SJSA1 (cell line): Measurements from ENCODE around the gene NT5C2. TPM values are rescaled to one million over a fixed set of nuclear protein-coding genes. Genes with fewer than 3 reads are reported as not detected.

Experiments
- DNase-seq, 2 experiments: peaks; one replicate each; pipeline ENCODE4 v3.0.0-alpha.2; 2015 to 2020; ENCODE audit warnings: low spot score in 2 of 2, low read depth in 1 of 2
- H3K27ac ChIP-seq: fragments of 250-450 bp; sonication (Bioruptor Pico); 2 replicates; pipeline ENCODE4 v1.5.1; 2020; ENCODE audit warnings: mild to moderate bottlenecking, moderate library complexity
- H3K27me3 ChIP-seq: fragments of 250-450 bp; sonication (Bioruptor Pico); replicated peaks from 2 replicates; pipeline ENCODE4 v1.5.1; 2020; ENCODE audit warnings: mild to moderate bottlenecking, moderate library complexity
- H3K36me3 ChIP-seq: fragments of 250-450 bp; sonication (Bioruptor Pico); 2 replicates; pipeline ENCODE4 v1.5.1; 2020; ENCODE audit warnings: mild to moderate bottlenecking
- H3K4me1 ChIP-seq: fragments of 250-450 bp; sonication (Bioruptor Pico); replicated peaks from 2 replicates; pipeline ENCODE4 v1.6.1; 2021; ENCODE audit warnings: mild to moderate bottlenecking
- H3K4me3 ChIP-seq: fragments of 250-450 bp; sonication (Bioruptor Pico); 2 replicates; pipeline ENCODE4 v1.5.1; 2020; ENCODE audit warnings: mild to moderate bottlenecking
- H3K9me3 ChIP-seq: fragments of 250-450 bp; sonication (Bioruptor Pico); replicated peaks from 2 replicates; pipeline ENCODE4 v1.5.1; 2020; ENCODE audit warnings: mild to moderate bottlenecking
- total RNA-seq: library from RNA; depleted of rRNA; stranded (reverse); fragments of >200 nt; shearing (Covaris generic); gene quantifications from 2 replicates; pipeline ENCODE4 v1.2.3, GENCODE V29; 2014

NT5C2 gene
- total RNA-seq, 1 experiment from 2014 or later: 97.2 TPM

- no peaks in the 10 kb centered on the region for H3K27me3 ChIP-seq
- H3K4me1 ChIP-seq: no peaks in the 10 kb centered on the region
- H3K9me3 ChIP-seq: no peaks in the 10 kb centered on the region
- peaks cover 8% of the 10 kb centered on the region; the same call in 1 of the 2 replicates for H3K36me3 ChIP-seq
- no peak overlapping the region for H3K4me3 ChIP-seq
- no peak overlapping the region for H3K27ac ChIP-seq
- no peak for DNase-seq
Observed at GRCh38 chr10:103117247-103117646, 75.8 kb downstream of the NT5C2 start.

GRCh38 chr10:103114876-103115275 lies 78.2 kb downstream of the NT5C2 start:
- Histone ChIP-seq H3K36me3 (peaks cover 16% of the 10 kb centered on the region), H3K27ac (no peak overlapping the region), H3K9me3 (no peaks in the 10 kb centered on the region), H3K27me3 (no peaks in the 10 kb centered on the region), H3K4me3 (no peak overlapping the region), H3K4me1 (peaks cover 17% of the 10 kb centered on the region)
- DNase-seq: no peak

GRCh38 chr10:103111918-103112877 lies 80.9 kb downstream of the NT5C2 start:
- H3K27me3 ChIP-seq: no peaks in the 10 kb centered on the region
- no peak overlapping the region for H3K27ac ChIP-seq
- H3K4me3 ChIP-seq: no peak overlapping the region
- peaks cover 17% of the 10 kb centered on the region for H3K4me1 ChIP-seq
- H3K36me3 ChIP-seq: peaks cover 18% of the 10 kb centered on the region
- H3K9me3 ChIP-seq: no peaks in the 10 kb centered on the region
- no peak for DNase-seq

GRCh38 chr10:103111031-103111917 lies 81.8 kb downstream of the NT5C2 start:
- no peaks in the 10 kb centered on the region for H3K27me3 ChIP-seq
- no peaks in the 10 kb centered on the region for H3K9me3 ChIP-seq
- H3K27ac ChIP-seq: no peak overlapping the region
- DNase-seq: peak in 1 of 2 experiments; percentile 32
- H3K4me3 ChIP-seq: no peak overlapping the region
- H3K36me3 ChIP-seq: peaks cover 24% of the 10 kb centered on the region
- peaks cover 17% of the 10 kb centered on the region for H3K4me1 ChIP-seq

GRCh38 chr10:103110407-103110806 lies 82.7 kb downstream of the NT5C2 start:
- peaks cover 32% of the 10 kb centered on the region for H3K36me3 ChIP-seq
- no peak overlapping the region for H3K4me3 ChIP-seq
- H3K27me3 ChIP-seq: no peaks in the 10 kb centered on the region
- H3K27ac ChIP-seq: no peak overlapping the region
- peaks cover 17% of the 10 kb centered on the region for H3K4me1 ChIP-seq
- DNase-seq: no peak
- H3K9me3 ChIP-seq: no peaks in the 10 kb centered on the region

- Histone ChIP-seq H3K27ac (no peak overlapping the region), H3K9me3 (no peaks in the 10 kb centered on the region), H3K4me1 (peaks cover 17% of the 10 kb centered on the region), H3K27me3 (no peaks in the 10 kb centered on the region), H3K36me3 (peaks cover 31% of the 10 kb centered on the region), H3K4me3 (no peak overlapping the region)
- DNase-seq: no peak
Observed at GRCh38 chr10:103109821-103110220, 83.3 kb downstream of the NT5C2 start.

GRCh38 chr10:103106539-103106938 lies 86.5 kb downstream of the NT5C2 start:
- H3K9me3 ChIP-seq: no peaks in the 10 kb centered on the region
- no peak overlapping the region for H3K27ac ChIP-seq
- peaks cover 12% of the 10 kb centered on the region for H3K4me1 ChIP-seq

GRCh38 chr10:103105462-103105861 lies 87.6 kb downstream of the NT5C2 start:
- no peak for DNase-seq
- Histone ChIP-seq H3K9me3 (no peaks in the 10 kb centered on the region), H3K36me3 (peaks cover 61% of the 10 kb centered on the region), H3K27me3 (no peaks in the 10 kb centered on the region), H3K4me1 (peaks cover under 1% of the 10 kb centered on the region), H3K4me3 (no peak overlapping the region), H3K27ac (no peak overlapping the region)

More at GRCh38 chr10:103106539-103106938, 86.5 kb downstream of the NT5C2 start:
- DNase-seq: no peak
- Histone ChIP-seq H3K36me3 (peaks cover 57% of the 10 kb centered on the region), H3K27me3 (no peaks in the 10 kb centered on the region), H3K4me3 (no peak overlapping the region)

- no peak for DNase-seq
- no peak overlapping the region for H3K27ac ChIP-seq
- H3K9me3 ChIP-seq: no peaks in the 10 kb centered on the region
- H3K4me1 ChIP-seq: no peaks in the 10 kb centered on the region
- H3K4me3 ChIP-seq: no peak overlapping the region
- H3K36me3 ChIP-seq: peaks cover 63% of the 10 kb centered on the region
- H3K27me3 ChIP-seq: no peaks in the 10 kb centered on the region
Observed at GRCh38 chr10:103104721-103105120, 88.4 kb downstream of the NT5C2 start.

- H3K27ac ChIP-seq: no peak overlapping the region
- H3K4me3 ChIP-seq: no peak overlapping the region
- no peak for DNase-seq
- no peaks in the 10 kb centered on the region for H3K9me3 ChIP-seq
- no peaks in the 10 kb centered on the region for H3K27me3 ChIP-seq
- peaks cover 67% of the 10 kb centered on the region for H3K36me3 ChIP-seq
- no peaks in the 10 kb centered on the region for H3K4me1 ChIP-seq
Observed at GRCh38 chr10:103103989-103104388, 89.1 kb downstream of the NT5C2 start.

GRCh38 chr10:103102195-103102594 lies 90.9 kb downstream of the NT5C2 start:
- H3K27ac ChIP-seq: no peak overlapping the region
- no peak for DNase-seq
- peaks cover 85% of the 10 kb centered on the region for H3K36me3 ChIP-seq
- no peaks in the 10 kb centered on the region for H3K27me3 ChIP-seq
- no peaks in the 10 kb centered on the region for H3K4me1 ChIP-seq
- no peak overlapping the region for H3K4me3 ChIP-seq
- no peaks in the 10 kb centered on the region for H3K9me3 ChIP-seq

GRCh38 chr10:103100620-103101019 lies 92.5 kb downstream of the NT5C2 start:
- Histone ChIP-seq H3K36me3 (peaks cover 87% of the 10 kb centered on the region), H3K27ac (no peak overlapping the region), H3K27me3 (no peaks in the 10 kb centered on the region), H3K4me1 (no peaks in the 10 kb centered on the region), H3K4me3 (no peak overlapping the region), H3K9me3 (no peaks in the 10 kb centered on the region)
- no peak for DNase-seq

GRCh38 chr10:103098240-103098639 lies 94.8 kb downstream of the NT5C2 start:
- Histone ChIP-seq H3K4me3 (no peak overlapping the region), H3K27me3 (no peaks in the 10 kb centered on the region)

GRCh38 chr10:103096130-103096529 lies 96.9 kb downstream of the NT5C2 start:
- H3K4me3 ChIP-seq: no peak overlapping the region
- H3K27ac ChIP-seq: no peak overlapping the region
- H3K36me3 ChIP-seq: peaks cover 94% of the 10 kb centered on the region
- H3K9me3 ChIP-seq: no peaks in the 10 kb centered on the region
- no peak for DNase-seq
- H3K27me3 ChIP-seq: no peaks in the 10 kb centered on the region
- H3K4me1 ChIP-seq: no peaks in the 10 kb centered on the region

More at GRCh38 chr10:103098240-103098639, 94.8 kb downstream of the NT5C2 start:
- peaks cover 87% of the 10 kb centered on the region for H3K36me3 ChIP-seq
- no peak for DNase-seq
- H3K4me1 ChIP-seq: no peaks in the 10 kb centered on the region
- no peaks in the 10 kb centered on the region for H3K9me3 ChIP-seq
- H3K27ac ChIP-seq: no peak overlapping the region
